Ishikawa (cell line): ENCODE measurements around the gene SCN8A.

Experiments used
- CEBPB ChIP-seq: IDR thresholded peaks from 2 replicates; pipeline ENCODE4 v1.6.1; 2012
- CREB1 ChIP-seq: IDR thresholded peaks from 2 replicates; pipeline ENCODE4 v1.6.1; 2012; ENCODE audit warnings: low read depth
- EGR1 ChIP-seq: IDR thresholded peaks from 2 replicates; pipeline ENCODE4 v1.6.1; 2012
- EP300 ChIP-seq: IDR thresholded peaks from 2 replicates; pipeline ENCODE4 v1.6.1; 2012; ENCODE audit warnings: borderline replicate concordance
- FOXM1 ChIP-seq: IDR thresholded peaks from 2 replicates; pipeline ENCODE4 v1.6.1; 2012; ENCODE audit warnings: low read depth, borderline replicate concordance
- MAX ChIP-seq: IDR thresholded peaks from 2 replicates; pipeline ENCODE4 v1.6.1; 2012
- NFIC ChIP-seq: IDR thresholded peaks from 2 replicates; pipeline ENCODE4 v1.6.1; 2012
- RAD21 ChIP-seq: IDR thresholded peaks from 2 replicates; pipeline ENCODE4 v1.6.1; 2012; ENCODE audit warnings: low read depth
- REST ChIP-seq: IDR thresholded peaks from 2 replicates; pipeline ENCODE4 v1.6.1; 2012; ENCODE audit warnings: low read depth, mild to moderate bottlenecking
- TAF1 ChIP-seq: IDR thresholded peaks from 2 replicates; pipeline ENCODE4 v1.6.1; 2012; ENCODE audit warnings: low read depth, mild to moderate bottlenecking
- TCF12 ChIP-seq: IDR thresholded peaks from 2 replicates; pipeline ENCODE4 v1.6.1; 2012; ENCODE audit warnings: low read depth
- TEAD4 ChIP-seq: IDR thresholded peaks from 2 replicates; pipeline ENCODE4 v1.6.1; 2012
- YY1 ChIP-seq: IDR thresholded peaks from 2 replicates; pipeline ENCODE4 v1.6.1; 2012; ENCODE audit warnings: low read depth
- ZBTB7A ChIP-seq: IDR thresholded peaks from 2 replicates; pipeline ENCODE4 v1.6.1; 2012; ENCODE audit warnings: low read depth
- TF ChIP-seq, protein P1 (sequence below): IDR thresholded peaks from 2 replicates; pipeline ENCODE4 v1.6.1; 2012

Gene SCN8A

DNA sequence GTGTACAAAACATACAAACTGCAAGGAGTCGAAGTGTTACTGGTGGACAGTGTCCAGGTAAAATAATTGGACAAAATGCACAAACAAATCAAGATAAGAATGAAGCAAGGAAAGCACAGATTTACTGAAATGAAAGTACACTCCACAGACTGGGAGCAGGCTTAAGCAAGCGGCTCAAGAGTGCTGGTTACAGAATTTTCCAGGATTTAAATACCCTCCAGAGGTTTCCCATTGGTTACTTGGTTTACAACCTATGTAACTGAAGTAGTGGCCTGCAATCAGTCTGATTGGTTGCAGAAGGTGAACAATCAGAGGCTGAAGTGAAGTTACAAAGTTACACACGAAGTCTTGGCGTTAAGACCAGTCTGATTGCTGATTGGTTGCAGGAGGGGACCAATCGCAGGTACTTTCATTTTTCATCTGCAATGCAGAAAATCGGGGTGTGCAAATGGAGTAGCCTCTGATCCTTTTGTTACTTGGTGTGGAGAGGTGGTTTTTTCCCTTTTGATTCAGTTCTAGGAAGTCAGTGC, 11.6 kb upstream of the SCN8A start:
- TF ChIP-seq CEBPB (no peak), FOXM1 (no peak), NFIC (no peak), MAX (no peak), TCF12 (no peak), REST (no peak), EP300 (no peak), ZBTB7A (no peak), CREB1 (no peak), YY1 (no peak), EGR1 (no peak), RAD21 (no peak), TAF1 (no peak)
- TF ChIP-seq, protein P1, sequence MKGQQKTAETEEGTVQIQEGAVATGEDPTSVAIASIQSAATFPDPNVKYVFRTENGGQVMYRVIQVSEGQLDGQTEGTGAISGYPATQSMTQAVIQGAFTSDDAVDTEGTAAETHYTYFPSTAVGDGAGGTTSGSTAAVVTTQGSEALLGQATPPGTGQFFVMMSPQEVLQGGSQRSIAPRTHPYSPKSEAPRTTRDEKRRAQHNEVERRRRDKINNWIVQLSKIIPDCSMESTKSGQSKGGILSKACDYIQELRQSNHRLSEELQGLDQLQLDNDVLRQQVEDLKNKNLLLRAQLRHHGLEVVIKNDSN: no peak

- TF ChIP-seq TCF12: no peak
- no peak for TF ChIP-seq NFIC
- no peak for TF ChIP-seq TEAD4
- TF ChIP-seq CEBPB: no peak
These were observed 2.0 kb upstream of the SCN8A start for GRCh38 chr12:51589060-51589459.

- TF ChIP-seq CEBPB (no peak), EP300 (no peak), EGR1 (no peak), YY1 (no peak), CREB1 (no peak), RAD21 (no peak), FOXM1 (no peak), TAF1 (no peak), ZBTB7A (no peak), NFIC (no peak), TCF12 (no peak), TEAD4 (no peak), MAX (no peak)
- TF ChIP-seq, protein P1: no peak
These were observed 1.4 kb upstream of the SCN8A start for GRCh38 chr12:51589557-51590176.

GRCh38 chr12:51590347-51591015, 552 bp upstream of the SCN8A start:
- TF ChIP-seq ZBTB7A: peak; percentile 69; the same call in 1 of the 2 replicates
- no peak for TF ChIP-seq REST
- TF ChIP-seq EGR1: peak; percentile 90
- TF ChIP-seq MAX: peak; percentile 37; the same call in 1 of the 2 replicates
- TF ChIP-seq TAF1: no peak
- TF ChIP-seq, protein P1: no peak
- no peak for TF ChIP-seq YY1
- peak; percentile 69; the same call in 1 of the 2 replicates for TF ChIP-seq NFIC
- TF ChIP-seq RAD21: peak; percentile 36; the same call in 1 of the 2 replicates
- no peak for TF ChIP-seq CREB1
- TF ChIP-seq CEBPB: no peak
- TF ChIP-seq TCF12: no peak
- TF ChIP-seq EP300: no peak
- no peak for TF ChIP-seq TEAD4
- TF ChIP-seq FOXM1: no peak
